GM18909 (cell line): Measurements from ENCODE around the gene ARHGAP21.
"Not testable (repeated sequence)": the region's sequence is repeated elsewhere in the genome, so short reads cannot be mapped to it uniquely, and the experiment has no call there.

ENCODE experiments used
- ATAC-seq: cut with Tn5 transposase; IDR thresholded peaks from one replicate; pipeline ENCODE4 v1.9.1; 2021; ENCODE audit warnings: mild to moderate bottlenecking; ENCODE audit not compliant: unreplicated experiment, poor library complexity

Gene ARHGAP21

DNA sequence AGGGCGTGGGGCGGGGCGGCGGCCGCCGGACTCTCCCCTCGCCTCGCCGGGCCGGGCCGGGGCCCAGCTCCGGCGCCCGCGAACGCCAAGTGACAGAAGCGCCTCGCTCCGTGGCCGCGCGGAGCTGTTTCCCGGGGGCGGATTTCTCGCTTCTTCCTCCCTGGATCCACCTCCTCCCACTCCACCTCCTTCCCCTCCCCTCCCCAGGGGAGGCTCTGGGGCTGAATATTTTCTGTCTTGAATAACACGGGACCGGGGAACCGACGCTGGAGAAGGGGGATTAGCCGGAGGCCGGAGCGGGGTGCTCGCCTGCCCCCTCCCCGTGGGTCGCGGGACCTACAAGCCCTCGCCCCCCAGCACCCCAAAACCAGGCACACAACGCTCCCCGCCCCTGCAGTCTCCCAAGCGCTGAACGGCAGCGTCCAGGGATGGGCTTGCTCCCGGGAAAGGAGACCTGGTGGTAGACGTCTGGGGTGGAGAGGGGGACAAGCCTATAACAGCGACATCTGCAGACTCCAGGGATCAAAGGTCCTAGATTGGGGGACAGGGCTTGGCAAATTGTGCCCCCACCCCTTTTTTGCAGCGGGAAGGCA is at the start of gene ARHGAP21:
Gene ARHGAP21, minus strand, starts transcription at position 100 of the 593 bp plus-strand sequence. CDS start 1,988 bp downstream, outside the sequence.
- peak; percentile 14 for ATAC-seq

DNA sequence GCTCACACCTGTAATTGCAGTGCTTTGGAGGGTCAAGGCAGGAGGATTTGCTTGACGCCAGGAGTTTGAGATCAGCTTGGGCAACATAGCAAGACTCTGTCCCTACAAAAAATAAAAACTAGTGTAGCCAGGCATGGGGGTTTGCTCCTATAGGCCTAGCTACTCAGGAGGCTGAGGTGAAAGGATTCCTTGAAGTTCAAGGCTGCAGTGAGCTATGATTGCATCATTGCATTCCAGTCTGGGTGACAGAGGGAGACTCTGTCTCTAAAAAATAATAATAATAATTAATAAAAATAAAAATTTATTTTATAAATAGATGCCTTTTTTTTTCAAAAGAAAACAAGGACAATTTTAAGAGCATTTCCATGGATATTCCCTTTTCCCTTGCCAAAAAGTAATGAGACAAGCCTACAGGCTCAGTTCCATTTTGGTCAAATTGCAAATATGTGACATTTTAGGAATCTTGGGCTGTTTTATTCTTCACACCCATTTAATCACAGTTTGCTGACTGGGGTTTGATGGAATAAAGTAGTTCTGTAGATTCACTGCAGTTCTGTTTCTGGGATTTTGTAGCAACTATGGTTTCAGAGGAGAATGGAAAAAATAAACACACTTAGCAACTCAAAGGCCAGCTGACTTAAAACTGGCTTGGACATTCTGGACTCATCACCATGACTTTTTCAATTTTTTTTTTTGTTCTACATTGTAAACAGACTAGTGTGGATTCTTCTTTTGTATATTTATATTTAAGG is 48.4 kb upstream of the ARHGAP21 start:
- no peak for ATAC-seq

GRCh38 chr10:24764991-24765390 is 41.3 kb upstream of the ARHGAP21 start:
- ATAC-seq = not testable (repeated sequence)

DNA sequence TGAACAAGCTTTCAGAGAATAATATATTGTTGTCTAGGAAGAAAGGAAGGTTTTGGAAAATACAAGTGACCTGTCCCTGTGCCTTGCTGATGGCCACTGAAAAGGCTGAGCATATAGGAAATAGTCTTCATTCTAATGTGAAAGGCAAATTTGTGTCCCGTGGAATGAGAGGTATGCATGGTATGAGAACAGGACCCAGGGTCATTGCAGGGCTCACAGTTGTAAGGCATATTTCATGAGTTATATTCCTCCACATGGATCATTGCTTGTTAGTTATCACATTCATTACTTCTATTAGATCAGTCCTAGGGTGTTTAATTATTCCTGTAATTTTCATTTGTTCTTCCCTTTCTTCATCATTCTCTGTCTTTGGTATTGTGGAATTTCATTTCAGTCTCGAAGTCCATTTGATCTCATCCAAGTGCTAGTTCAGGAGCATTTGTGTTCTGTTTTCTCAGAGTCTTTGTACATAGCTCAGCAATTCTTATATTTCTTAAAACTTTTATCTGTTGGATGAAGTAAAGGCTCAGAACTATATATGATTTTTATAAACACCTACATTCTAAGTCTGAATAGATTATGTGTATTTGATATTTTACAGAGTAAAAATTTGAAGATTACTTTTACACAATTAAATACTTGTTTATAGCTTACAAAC is 39.4 kb upstream of the ARHGAP21 start:
- no peak for ATAC-seq

DNA sequence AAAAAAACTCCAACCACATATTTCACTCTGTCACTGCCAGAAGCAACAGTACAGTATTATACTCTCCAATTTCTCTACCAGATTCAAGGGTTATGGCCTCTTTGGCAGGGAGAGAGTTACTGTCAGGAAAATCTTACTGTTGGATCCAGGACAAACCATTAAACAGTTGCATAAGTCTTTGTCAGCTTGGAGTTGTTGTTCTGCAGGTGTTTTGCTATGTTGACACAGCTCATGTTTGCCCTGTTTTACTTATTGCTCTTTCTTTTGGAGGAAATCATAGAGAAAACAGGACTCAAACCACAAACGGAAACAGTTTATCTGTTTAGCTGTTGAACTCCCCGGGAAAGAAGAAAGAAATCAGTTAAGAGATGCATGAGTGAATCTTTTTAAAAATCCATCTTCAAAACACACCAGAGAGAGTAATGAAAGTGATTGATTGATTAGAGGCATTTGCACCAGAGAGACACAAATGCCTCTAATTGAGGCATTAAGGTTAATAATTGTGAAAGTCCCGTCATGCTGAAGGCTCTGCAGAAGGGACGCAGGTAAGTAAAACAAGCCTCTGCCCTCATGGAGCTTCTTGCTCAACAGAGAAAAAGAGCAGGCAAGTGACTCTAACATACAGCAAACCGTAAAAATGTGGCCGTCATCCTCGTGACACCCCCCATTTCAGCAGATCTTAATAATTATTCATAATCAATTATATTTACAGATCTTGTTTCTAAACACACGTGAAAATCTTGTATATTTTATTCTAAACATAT is 38.7 kb upstream of the ARHGAP21 start:
- no peak for ATAC-seq

GRCh38 chr10:24759672-24760071 is 36.0 kb upstream of the ARHGAP21 start:
- ATAC-seq = no peak

GRCh38 chr10:24758254-24758653 is 34.6 kb upstream of the ARHGAP21 start:
- ATAC-seq = not testable (repeated sequence)

GRCh38 chr10:24756283-24756682 is 32.6 kb upstream of the ARHGAP21 start:
- ATAC-seq = no peak

DNA sequence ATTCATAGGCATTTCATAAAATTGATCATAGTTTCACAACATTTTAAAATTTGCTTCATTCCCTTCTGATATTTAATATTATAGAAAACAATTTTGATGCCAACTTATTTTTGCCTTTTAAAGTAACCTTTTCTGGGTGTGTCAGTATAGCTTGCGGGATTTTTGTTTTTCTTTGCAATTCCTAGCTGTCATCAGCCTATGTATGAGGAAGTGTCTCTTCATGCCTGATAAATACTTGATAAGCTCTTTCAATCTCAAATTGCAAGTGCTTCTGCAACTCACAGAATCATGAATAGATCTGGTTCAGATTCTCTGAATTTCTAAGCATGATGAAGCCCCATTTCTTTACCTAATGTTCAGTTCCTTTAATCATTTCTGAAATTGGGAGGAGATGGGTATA is 28.0 kb upstream of the ARHGAP21 start:
- ATAC-seq = no peak

DNA sequence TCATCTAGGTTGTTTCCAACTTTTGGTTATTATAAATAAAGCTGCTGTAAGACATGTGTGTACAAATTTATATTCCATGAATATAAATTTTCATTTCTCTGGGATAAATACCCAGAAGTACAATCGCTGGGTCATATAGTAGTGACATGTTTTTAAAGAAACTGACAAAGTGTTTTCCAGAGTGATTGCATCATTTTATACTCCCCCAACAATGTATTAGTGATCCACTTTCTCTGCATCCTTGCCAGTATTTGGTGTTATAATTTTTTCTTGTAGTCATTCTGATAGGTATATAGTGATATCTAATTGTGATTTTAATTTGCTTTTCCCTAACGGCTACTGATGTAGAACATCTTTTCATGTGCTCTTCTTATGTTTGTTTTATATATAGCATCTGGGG is 27.0 kb upstream of the ARHGAP21 start:
- ATAC-seq = no peak

- ATAC-seq = no peak
Observed at GRCh38 chr10:24748214-24748613, 24.5 kb upstream of the ARHGAP21 start.

- ATAC-seq = no peak
Observed at GRCh38 chr10:24744946-24745345, 21.3 kb upstream of the ARHGAP21 start.

DNA sequence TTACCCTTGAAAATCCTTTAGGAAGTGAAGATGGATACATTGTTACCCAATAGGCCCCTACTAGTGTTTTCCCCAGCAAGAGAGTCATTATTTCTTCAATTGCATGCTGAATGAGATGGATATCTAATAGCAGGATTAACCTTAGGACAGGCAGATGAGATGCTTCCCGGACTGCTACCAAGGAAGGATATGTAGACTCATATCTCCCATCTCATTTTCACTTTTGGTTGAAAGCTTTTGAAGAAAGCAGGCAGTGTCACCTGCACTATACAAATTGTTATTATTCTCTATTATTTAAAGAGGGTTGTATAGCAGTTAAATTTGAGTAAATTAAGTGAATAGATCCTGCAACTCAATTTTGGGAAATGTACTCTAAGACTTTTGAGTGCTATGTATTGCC is 17.0 kb upstream of the ARHGAP21 start:
- no peak for ATAC-seq

DNA sequence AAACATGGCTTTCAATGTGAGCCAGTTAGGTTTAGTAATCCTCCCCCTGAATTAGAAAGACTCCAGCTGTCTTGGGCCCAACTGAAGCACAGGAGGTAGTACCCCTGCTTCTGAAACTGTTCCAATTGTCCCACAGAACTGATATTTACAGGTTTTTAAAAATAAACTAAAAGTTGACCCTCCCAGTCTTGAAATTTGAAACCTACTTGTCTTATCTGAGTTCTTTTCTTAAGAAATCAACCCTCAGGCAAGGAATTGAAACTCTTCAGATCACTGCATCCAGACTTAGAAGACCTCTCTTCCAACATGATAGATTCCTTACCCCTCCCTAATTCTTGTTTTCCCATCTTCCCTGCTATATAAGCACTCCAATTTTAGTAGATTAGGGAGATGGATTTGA is 13.3 kb upstream of the ARHGAP21 start:
- ATAC-seq = no peak

GRCh38 chr10:24731942-24732341 is 8.3 kb upstream of the ARHGAP21 start:
- no peak for ATAC-seq

DNA sequence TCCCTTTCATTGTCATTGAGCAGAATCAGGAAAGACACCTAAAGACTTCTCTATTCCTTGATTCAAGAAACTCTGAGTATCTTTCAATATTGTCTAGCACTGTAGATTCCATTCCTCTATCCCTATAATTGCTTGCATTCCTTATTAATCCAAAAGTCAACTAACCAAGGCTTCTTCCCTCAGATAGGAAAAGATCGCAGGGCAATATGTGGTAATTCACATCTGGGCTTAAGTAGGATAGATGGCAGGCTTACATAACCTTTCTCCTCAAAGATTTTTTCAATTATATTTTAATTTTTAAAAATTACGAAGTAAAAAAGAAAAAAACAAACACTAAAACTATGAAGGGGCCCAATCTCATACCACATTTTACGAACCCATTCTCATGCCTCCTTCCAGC is 7.1 kb upstream of the ARHGAP21 start:
- ATAC-seq = no peak

DNA sequence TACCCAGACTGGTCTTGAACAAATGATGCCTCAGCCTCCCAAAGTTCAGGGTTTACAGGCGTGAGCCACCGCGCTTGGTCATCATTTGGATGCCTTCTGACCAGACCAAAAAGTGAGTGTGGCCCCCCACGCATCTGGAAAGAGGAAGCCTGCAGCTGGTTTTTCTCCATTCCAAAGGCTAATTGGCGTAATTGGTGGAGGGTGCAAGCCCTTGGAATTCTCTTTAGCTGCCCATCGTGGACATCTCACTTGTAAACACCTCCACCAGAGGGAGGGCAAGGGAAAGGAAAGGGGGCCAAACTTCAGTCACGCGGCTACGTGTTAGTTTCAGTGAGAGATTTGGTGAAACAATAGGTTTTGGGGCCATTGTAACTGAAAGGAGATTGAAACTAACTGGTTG is 4.1 kb upstream of the ARHGAP21 start:
- ATAC-seq = no peak

- ATAC-seq = no peak
Observed at GRCh38 chr10:24726626-24727025, 2.9 kb upstream of the ARHGAP21 start.

DNA sequence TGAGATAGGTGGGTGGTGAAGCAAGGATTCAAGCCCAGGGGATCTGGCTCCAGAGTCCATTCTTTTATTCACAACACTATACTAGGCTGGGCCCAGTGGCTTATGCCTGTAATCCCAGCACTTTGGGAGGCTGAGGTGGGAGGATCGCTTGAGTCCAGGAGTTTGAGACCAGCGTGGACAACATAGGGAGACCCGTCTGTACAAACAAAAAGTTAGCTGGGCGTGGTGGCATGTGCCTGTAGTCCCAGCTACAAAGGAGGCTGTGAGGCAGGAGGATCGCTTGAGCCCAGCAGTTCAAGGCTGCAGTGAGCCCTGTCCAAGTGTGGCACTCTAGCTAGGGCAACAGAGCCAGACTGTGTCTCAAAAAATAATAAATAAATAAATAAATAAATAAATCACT is 2.3 kb upstream of the ARHGAP21 start:
- ATAC-seq = not testable (repeated sequence)

DNA sequence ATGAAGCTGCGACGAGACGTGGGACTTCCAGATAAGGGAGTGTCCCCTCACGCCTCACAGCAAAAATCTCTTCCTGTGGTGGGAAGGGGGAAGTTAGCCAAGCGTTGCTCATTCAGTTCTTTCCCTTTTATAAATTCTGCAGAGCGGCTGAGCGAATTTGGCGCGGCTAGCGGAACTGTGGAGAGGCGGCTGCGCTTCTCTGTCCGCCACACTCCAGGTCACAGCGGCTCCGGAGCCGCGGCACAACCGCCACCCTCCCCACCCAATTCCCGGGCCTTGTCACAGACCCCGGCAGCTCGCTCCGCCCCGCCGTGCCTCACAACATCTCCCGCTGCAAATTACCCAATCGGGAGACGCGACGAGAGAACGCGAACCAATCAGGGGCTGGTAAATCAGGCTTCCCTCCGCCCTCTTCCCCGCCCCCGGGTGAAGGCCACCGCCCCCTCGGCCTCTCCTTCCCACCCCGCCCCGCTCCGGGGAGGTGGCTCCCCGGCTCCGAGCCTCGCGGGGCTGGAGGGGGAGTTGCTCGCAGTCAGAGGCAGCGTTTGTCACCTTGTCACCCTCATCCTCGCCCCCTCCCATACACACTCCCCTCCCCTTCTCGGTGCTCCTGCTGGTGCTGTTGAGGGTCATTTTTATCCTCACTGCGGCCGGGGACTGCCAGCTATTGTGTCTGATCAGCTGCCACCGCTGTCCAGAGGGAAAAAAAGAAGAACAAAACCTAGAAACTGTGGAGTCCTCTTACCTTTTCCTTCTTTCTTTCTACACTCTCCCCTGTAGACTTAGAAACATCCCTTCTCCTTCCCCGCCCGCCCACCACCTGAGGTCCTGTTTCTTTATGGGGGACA is 918 bp upstream of the ARHGAP21 start:
- peak; percentile 83 for ATAC-seq
